HTERT RPE-1 (cell line): ENCODE data around the gene RNF187.
"Not testable (repeated sequence)": the region's sequence is repeated elsewhere in the genome, so short reads cannot be mapped to it uniquely, and the experiment has no call there.

Experiments used
- in situ Hi-C: fragments of 300-500 bp; cut with MboI; formaldehyde crosslinking; loops from 4 replicates; pipeline ENCODE4 v1.14.3; 2020; ENCODE audit warnings: low sequenced_read_pairs

Gene RNF187

DNA sequence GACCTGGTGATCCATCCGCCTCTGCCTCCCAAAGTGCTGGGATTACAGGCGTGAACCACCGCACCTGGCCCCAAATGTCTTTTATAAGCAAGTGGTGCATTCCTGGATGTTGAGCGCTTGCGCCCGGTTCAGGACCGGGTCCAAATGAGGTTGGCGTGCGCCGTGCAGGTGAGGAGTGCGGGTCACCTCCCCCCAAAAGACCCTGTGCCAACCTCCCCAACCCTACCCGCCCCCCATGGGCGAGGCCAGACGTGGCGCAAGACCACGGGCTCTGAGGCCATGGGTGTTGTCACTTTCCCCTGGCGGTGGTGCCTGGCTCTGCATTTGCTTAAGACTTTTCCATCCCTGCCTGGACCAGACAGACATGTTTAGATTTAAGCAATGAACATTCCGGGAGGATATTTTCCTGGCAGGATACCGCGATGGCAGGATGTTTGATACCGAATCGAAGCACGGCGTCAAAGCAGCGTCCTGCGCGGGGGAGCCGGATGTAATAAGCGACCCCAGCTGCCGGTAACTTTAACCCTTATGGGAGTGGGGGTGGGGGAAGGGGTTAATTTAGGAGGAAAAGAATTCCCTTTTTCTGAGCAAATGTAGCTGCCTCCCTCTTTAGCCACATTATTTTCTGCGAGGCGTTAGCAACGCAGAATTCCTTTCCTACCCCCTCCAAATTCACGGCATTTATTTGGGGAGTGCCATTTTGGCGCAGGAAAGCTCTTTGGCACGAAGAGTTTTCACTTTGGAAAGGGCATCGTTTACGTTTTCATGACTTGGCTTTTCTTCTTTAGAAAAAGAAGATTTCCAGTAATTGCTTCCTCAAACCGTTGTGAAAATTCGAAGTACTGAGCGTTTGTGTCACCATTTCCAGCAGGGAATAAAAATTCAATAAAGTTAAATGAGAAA is 27.8 kb upstream of the RNF187 start:
- in situ Hi-C loops, result no loop called here

DNA sequence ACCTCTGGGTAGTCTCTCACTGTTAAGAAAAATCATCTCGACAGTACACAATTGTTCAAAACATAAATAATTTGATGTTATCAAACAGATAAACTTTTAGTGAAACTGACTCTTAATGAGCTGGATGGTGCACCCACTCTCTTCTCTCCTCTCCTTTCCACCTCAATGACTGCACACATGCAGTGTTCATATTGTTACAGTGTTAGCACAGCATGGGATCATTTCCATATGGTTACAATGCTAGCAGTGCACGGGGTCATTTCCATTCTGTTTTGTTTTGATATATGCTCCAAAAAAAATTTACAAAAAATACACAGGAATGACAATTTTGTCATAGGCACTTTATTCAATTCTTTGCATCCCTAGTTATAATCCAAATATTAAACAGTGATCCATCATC is 26.4 kb upstream of the RNF187 start:
- in situ Hi-C loops, result no loop called here

DNA sequence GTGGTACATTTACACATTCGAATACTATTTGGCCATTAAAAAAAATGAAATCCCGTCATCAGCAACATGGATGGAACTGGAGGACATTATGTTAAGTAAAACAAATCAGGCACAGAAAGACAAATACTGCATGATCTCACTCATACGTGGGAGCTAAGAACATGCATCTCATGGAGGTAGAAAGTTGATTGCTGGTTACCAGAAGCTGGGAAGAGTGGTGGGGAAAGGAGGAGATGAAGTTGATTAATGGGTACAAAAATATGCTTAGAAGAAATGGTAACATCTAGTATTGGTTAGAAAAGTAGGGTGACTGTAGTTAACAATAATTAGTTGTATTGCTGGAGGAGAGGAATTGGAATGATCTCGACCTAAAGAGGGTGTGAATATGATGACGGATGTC is 24.6 kb upstream of the RNF187 start:
- in situ Hi-C loops, result no loop called here

DNA sequence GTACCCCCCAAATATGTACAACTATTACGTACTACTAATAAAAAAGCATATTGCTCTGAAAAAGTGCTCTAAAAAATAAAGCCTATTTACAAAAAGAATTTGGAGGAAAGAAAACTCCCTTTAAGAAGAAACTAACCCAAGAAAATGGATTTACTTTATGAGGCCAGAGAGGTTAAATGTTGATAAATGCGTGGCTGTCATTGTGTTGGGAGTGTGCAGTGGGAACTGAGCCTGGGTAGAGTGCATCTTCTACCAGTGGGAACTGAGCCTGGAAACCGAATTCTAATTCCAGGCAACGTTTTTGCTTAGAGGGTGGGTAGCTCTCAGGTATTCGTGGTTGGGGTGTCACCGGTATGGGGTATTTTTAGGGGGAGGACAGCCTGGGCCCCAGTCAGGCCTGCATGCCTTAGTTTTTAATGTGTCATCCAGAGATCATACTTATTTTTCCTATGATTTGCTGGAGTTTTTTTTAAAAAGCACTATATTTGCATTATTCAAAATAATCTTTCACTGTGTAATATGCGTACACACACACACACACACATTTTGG is 24.1 kb upstream of the RNF187 start:
- in situ Hi-C loops, result no loop called here

DNA sequence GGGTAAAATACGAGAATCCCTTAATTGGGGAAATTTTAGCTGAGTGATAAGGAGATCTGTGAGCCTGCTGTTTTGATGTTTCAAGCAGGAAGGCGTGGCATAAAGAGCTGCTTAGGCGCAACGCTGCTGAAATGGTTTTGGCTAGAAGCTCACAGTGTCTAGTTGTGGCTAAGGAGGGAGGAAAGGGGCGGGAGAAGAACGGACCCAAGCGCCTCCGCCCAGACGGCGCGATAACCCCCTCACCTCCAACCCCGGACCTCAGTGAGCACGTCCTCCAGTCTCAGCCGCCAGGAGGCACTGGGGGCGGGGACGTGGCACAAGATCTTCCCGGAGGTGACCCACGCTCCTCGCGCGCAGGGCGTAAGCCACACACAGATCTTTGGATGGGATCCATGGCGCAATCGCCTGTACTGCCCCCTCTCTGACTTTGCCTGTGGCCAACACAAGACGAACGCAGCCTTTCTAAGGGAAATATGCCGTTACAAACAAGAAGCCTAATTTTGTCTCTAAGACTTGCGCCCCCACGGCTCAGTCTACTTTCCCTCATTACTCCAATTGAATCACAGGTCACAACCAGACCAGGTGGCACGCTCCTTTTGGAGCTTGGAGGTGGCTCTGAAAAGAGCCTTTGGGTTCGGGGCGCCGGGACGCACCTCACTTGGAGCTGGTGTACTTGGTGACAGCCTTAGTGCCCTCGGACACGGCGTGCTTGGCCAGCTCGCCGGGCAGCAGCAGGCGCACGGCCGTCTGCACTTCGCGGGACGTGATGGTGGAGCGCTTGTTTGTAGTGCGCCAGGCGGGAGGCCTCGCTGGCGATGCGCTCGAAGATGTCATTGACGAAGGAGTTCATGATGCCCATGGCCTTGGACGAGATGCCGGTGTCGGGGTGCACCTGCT is 23.4 kb upstream of the RNF187 start:
- in situ Hi-C loops, result no loop called here

DNA sequence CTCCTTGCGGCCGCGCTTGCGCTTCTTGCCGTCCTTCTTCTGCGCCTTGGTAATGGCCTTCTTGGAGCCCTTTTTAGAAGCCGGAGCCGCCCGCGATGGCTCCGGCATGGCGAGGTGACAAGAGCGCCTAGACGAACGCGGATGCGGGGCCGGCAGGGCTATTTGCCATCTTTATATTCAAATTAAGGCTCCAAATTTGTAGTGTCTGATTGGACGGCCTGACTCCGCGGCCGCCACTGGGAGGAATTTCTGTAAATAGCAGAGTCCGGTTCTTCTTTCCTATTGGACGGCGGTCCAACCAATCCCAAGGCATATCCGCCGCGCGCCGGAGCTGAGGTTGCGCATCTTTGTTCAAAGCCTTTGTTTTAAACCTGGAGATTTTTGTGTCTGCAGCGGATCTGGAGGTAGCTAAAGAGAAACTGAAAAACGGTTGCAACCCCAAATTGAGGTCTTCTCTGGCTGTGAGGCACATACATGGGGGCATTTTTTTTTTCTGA is 22.6 kb upstream of the RNF187 start:
- in situ Hi-C loops, result no loop called here

DNA sequence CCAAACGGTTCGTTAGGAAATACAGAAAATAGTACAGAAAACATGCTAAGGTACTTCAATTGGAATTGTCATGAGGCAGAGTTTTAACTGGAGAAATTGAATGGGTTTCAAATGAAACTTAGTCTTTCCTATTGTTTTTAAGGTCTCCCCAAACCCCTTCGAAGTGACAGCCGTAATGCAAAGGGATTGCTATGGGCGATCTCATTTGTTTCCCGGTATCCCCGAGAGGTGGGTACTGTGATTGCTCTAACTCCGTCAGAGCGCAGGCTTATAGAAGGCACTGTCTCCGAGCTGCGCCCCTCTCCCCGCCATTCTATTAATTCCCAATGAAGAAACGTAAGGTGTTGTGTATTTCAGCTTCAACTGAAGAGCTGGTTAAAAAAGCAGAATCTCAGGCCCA is 22.0 kb upstream of the RNF187 start:
- in situ Hi-C loops, result no loop called here

DNA sequence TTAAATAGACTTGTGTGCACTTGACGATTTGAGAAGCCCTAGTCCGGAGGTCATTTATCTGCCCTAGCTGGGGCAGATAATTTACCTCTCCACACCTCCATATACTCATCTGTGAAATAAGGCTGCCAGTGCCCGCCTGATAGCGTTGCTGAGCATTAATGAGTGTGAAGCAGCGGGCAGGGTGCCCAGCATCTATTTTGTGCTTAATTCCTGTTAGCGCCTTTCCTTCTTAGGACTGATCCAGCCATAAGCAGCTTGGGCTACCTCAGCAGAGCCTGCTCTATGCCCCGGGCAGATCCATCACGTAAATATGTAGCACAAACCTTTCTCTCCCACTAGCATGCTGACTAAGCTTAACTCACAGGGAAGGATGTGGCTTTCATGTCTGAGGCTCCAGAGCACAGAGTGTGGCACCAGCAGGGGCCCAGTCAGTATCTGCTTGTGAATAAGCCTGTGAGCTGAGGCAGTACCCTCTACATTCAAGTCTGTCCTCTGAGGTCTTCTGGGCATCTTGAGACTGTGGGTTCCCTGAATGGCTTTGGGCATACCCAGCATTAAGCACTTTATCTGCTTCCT is 21.5 kb upstream of the RNF187 start:
- in situ Hi-C loops, result no loop called here

DNA sequence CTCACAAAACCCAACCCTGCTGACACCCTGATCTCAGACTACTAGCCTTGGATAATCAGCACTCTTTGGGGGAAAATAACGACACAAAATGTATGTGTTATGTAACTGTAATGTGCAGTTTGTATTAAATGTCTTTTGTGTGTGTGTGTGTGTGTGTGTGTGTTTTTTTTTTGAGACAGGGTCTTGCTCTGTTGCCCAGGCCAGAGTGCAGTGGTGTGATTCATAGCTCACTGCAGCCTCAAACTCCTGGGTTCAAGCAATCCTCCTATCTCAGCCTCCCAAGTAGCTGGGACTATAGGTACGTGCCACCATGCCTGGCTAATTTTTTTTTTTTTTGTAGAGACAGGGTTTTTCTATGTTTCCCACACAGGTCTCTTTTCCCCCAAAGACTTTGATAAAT is 19.0 kb upstream of the RNF187 start:
- in situ Hi-C loops, result not testable (repeated sequence)

DNA sequence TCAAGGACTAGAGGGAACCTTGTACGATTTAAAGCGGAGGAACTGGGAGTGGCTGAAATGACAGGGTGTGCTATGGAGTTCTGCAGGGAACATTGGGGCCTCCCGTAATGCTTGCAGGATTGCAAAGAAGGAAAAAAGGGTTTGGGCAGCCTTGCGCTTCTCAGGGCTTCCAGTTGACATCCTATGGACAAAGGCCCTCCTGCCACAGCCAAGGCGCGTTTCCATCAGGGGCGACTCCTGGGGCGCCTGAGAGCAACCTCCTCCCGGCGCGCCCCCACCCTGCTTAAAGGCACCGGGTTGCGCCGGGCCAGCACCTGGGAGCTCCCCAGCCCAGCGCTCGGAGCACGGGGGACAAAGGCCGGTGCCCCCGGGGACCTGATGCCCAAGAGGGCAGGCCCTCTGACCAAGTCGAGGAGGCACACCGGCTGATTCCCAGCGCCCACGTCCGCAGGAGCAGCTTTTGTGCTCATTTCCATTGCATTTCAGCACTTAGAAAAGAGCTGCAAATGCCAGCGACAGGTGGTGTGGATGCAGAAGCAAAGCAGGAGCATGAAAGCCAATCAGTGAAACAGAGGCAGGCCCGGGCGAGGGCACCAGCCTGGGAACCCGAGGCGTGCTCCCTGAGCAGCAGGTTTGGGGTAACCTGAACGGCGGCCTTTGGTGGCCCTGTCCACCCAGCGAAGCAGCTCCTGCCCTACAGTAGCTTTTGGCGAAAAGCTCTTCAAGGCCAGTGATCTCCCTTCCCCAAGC is 17.6 kb upstream of the RNF187 start:
- in situ Hi-C loops, result no loop called here

DNA sequence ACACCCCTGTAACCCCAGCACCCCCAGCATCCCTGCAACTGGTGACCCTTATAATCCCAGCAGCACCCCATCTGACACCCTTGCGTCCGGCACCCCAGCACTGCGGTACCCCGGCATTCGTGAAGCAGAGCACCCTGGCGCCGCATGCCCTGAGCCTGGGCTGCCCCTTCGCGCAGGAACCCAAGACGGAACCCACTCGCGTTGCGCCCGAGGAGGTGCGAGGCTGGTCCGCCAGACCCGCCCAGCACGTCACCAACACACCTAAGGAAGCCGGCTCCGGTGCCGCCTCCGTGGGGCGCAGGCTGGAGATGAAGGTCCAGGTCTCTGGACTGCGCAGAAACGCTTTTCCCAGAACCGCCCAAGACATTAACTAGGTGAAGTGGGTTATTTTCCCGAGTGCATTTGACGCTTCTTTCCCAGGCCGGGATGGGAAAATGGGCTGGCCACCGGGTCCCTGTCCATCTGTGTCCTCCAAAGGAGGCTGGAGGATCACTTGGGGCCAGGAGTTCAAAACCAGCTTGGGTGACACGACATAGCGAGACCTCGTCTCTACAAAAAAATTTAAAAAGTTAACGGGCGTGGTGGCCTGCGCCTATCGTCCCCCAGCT is 15.9 kb upstream of the RNF187 start:
- in situ Hi-C loops, result no loop called here

DNA sequence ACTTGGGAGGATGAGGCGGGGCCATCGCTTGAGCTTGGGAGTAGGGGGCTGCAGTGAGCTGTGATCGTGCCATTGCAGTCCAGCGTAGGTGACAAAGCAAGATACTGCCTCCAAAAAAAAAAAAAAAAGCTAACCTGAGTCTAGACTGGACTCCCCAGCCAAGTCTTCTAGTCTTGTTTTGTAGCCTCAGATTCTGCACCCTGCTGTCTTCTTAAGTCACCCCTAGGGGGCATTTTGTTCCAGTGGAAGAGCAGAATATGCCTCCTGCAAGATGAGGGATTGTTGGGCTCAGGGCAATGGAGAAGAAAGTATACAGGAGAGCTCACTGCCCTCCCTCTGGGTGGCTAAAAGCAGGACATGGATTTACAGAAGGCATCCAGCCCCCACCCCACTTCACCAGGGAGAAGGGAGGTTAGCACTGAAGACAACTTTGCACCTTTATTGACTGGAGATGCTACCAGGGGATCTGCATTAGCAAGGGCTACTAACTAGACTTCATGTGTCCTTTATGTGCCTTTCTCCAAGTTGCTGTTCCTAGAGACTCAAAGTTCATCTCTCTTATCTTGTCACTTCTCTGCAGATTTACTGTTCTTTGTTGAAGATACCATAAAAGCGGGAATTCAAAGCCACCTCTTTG is 15.3 kb upstream of the RNF187 start:
- in situ Hi-C loops, result no loop called here

DNA sequence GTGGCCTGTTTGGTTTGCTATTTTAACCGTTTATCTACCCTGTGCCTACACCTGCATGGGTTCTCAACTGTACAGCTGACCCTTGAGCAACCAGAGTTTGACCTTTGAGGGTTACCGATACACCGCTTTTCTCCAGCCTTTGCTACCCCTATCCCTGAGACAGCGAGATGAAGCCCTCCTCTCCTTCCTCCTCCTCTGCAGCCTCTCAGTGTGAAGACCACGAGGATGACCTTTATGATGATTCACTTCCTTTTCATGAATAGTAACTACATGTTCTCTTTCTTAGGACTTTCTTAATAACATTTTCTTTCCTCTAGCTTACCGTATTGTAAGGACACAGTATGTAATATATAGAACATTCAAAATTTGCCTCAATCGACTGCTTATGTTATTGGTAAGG is 14.5 kb upstream of the RNF187 start:
- in situ Hi-C loops, result no loop called here

DNA sequence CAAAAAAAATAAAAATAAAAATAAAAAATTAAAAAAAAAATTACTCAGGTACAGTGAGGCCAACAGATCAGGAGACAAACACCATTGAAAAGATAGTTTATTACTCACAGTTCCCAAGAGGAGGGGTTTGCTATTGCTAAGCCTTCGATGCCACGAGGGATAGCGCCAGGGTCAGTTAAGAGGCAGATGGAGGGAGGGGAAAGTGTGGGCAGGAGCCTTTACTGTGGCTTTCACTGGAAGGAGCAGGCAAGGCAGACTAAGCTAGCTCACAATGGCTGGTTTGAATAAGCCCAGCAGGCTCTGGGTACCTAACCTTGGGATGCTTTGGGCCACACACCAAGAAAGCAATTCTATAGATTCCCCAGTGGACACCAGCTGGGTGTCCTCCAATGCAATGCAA is 12.7 kb upstream of the RNF187 start:
- in situ Hi-C loops, result no loop called here

DNA sequence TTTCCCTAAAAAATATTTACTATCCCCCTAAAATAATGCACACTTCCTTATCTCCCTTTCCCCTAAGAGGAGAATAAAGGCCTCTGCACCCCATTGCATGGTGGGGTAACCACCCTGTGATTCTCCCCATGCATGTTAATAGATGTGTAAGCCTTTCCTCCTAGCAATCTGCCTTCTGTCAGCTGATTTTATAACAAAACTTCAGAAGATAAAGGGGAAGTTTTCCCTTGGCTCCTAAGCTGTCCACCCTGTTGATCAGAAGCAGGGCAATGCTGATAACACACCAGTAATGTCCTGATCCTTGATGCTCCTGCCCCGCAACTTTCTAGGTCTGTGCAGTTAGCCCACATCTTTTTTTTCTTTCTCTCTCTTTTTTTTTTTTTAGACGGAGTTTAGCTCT is 11.4 kb upstream of the RNF187 start:
- in situ Hi-C loops, result no loop called here

DNA sequence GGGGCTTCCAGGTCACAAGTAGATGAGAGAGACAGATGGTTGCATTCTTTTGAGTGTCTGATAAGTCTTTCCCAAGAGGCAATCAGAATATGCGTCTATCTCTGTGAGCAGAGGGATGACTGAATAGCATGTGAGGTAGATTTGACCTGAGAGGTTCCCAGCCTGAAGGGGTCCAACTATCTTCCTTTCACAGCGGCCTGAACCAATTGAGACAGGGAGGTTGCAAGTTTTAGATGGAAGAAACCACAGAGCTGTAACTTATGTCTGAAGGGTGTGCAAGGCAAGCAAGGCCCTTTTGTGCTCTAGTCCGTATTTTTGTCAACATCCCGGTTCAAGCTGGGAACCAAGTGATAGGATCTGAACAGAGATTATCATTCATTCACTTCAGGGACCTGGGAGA is 9.9 kb upstream of the RNF187 start:
- in situ Hi-C loops, result no loop called here

DNA sequence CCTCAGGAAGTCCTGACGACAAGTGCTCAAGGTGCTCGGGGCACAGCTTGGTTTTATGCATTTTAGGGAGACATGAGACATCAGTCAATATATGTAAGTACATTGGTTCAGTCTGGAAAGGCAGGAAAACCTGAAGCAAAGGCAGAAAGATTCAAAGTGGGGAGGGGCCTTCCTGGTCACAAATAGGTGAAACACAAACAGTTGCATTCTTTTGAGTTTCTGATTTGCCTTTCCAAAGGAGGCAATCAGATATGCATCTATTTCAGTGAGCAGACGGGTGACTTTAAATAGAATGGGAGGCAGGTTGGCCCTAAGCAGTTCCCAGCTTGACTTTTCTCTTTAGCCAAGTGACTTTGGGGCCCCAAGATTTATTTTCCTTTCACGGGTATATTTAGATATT is 8.9 kb upstream of the RNF187 start:
- in situ Hi-C loops, result no loop called here

DNA sequence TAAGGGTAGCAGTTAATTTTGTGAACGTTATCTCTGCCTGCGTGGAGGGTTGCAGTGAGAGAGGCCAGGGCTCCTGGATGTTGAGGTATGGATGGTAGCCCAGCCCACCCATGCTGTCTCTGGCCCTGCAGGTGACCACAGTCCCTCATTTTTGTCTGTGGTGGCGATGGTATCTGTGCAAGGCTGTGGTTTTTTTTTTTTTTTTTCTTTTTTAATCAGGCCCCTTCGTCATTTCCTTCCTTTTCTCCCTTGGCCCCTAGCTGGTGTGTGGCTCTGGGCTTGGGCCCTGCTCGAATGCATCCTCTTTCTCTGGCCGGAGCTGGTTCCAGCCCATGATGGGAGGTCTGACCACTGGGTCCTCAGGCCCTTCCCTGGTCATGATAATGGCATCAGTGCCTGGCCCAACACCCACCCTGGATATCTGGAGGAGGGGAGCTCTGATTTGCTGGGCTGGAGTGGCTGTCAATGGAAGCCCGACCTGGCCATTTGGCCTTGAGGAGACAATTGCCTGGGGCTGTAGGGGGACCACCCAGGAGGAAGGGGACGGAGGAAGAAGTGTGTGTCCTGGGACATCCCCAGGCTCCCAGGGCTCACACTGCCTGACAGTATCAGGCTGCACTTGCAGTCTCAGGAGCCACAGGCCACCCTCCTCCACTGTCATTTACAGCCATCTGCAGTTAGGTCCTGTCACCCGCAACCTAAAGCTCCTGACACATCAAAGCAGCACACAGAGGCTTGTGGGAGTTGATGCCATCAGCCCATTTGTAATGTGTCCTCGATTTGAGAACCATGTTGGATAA is 8.1 kb upstream of the RNF187 start:
- in situ Hi-C loops, result no loop called here

DNA sequence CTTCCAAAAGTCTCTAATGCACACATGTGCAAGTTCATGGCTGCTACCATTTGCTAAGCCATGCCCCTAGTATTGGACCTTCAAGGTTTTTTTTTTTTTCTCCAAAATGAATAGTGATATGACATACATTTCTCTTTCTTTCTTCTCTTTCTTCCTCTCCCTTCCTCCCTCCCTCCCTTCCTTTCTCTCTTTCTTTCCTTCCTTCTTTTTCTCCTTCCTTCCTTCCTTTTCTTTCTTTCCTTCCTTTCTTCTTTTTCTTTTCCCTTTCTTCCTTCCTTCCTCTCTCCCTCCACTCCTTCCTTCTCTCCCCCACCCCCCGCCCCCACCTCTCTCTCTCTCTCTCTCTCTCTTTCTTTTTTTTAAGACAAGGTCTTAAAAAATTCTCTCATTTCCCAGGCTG is 3.4 kb upstream of the RNF187 start:
- in situ Hi-C loops, result no loop called here
